PC-9 (cell line): ENCODE results near the gene CAPN9. TPM values are rescaled to one million over a fixed set of nuclear protein-coding genes. Genes with fewer than 3 reads are reported as not detected.

ENCODE experiments used
- BruUV-seq: library from RNA; stranded (reverse); fragments of 400-500 nt; replicated peaks from 2 replicates; lab custom pipeline; 2021; lab: Mats Ljungman, UMichigan
- CTCF ChIA-PET: fragments of 300-600 bp; sonication (Branson Sonifier 250); formaldehyde crosslinking; loops from one replicate; lab custom pipeline; 2022; ENCODE audit warnings: antibody characterized with exemption; lab: Charles Lee
- POLR2A ChIA-PET: fragments of 300-600 bp; sonication (Branson Sonifier 250); formaldehyde crosslinking; loops from one replicate; lab custom pipeline; 2022; ENCODE audit warnings: antibody characterized with exemption; ENCODE audit not compliant: unreplicated experiment; lab: Charles Lee
- DNase-seq, 2 experiments: peaks; one replicate each; pipeline versions ENCODE4 v3.0.0 to v3.0.0-alpha.2; 2015 to 2022; ENCODE audit warnings: mixed read lengths in 1 of 2
- H2AFZ ChIP-seq: fragments of 200-600 bp; sonication (generic); 2 replicates; pipeline ENCODE4 v1.8.1; 2017; ENCODE audit warnings: antibody characterized with exemption
- H3F3A ChIP-seq: fragments of 200-600 bp; sonication (generic); 2 replicates; pipeline ENCODE4 v1.8.1; 2017; ENCODE audit warnings: antibody characterized with exemption, mild to moderate bottlenecking, low read depth; ENCODE audit not compliant: insufficient read depth
- H3K27ac ChIP-seq: fragments of 200-600 bp; sonication (generic); 2 replicates; pipeline ENCODE4 v1.6.1; 2016; ENCODE audit warnings: mixed run types
- H3K27me3 ChIP-seq: fragments of 200-600 bp; sonication (generic); 2 replicates; pipeline ENCODE4 v1.6.1; 2016; ENCODE audit warnings: low read depth, mixed run types; ENCODE audit not compliant: insufficient read depth
- H3K36me3 ChIP-seq: fragments of 200-600 bp; sonication (generic); 2 replicates; pipeline ENCODE4 v1.6.1; 2016; ENCODE audit warnings: low read depth, mixed run types
- H3K4me1 ChIP-seq: fragments of 200-600 bp; sonication (generic); replicated peaks from 2 replicates; pipeline ENCODE4 v1.6.1; 2016; ENCODE audit warnings: mixed run types; ENCODE audit not compliant: insufficient read depth
- H3K4me2 ChIP-seq: fragments of 200-600 bp; sonication (generic); 2 replicates; pipeline ENCODE4 v1.6.1; 2017; ENCODE audit warnings: mixed run types
- H3K4me3 ChIP-seq: fragments of 200-600 bp; sonication (generic); 2 replicates; pipeline ENCODE4 v1.6.1; 2016; ENCODE audit warnings: mixed run types
- H3K79me2 ChIP-seq: fragments of 200-600 bp; sonication (generic); 2 replicates; pipeline ENCODE4 v1.6.1; 2017; ENCODE audit warnings: low read depth, mixed run types
- H3K9me2 ChIP-seq: fragments of 200-600 bp; sonication (generic); 2 replicates; pipeline ENCODE4 v1.8.1; 2017; ENCODE audit warnings: mild to moderate bottlenecking; ENCODE audit not compliant: insufficient read depth
- H3K9me3 ChIP-seq: fragments of 200-600 bp; sonication (generic); 2 replicates; pipeline ENCODE4 v1.8.1; 2016; ENCODE audit warnings: low read depth; ENCODE audit not compliant: insufficient read depth
- H4K20me1 ChIP-seq: fragments of 200-600 bp; sonication (generic); 2 replicates; pipeline ENCODE4 v1.8.1; 2017; ENCODE audit not compliant: insufficient read depth
- EZH2 ChIP-seq: fragments of 200-600 bp; sonication (generic); IDR thresholded peaks from 2 replicates; pipeline ENCODE4 v1.8.0; 2017; ENCODE audit warnings: antibody characterized with exemption, low read depth
- intact Hi-C: fragments of 100-400 bp; cut with micrococcal nuclease; formaldehyde crosslinking; loops from one replicate; pipeline ENCODE4 v1.10.0; 2022; ENCODE audit not compliant: unreplicated experiment
- total RNA-seq: library from RNA; stranded (reverse); gene quantifications from 2 replicates; pipeline ENCODE4 v1.2.3, GENCODE V29; 2021
- TF ChIP-seq, protein P1 (sequence below): fragments of 200-600 bp; sonication (generic); conservative IDR thresholded peaks from 2 replicates; pipeline ENCODE4 v1.6.1; 2017; ENCODE audit warnings: mixed run types, antibody characterized with exemption, mild to moderate bottlenecking, moderate library complexity

Gene CAPN9
- total RNA-seq, 1 experiment from 2014 or later = not detected

DNA sequence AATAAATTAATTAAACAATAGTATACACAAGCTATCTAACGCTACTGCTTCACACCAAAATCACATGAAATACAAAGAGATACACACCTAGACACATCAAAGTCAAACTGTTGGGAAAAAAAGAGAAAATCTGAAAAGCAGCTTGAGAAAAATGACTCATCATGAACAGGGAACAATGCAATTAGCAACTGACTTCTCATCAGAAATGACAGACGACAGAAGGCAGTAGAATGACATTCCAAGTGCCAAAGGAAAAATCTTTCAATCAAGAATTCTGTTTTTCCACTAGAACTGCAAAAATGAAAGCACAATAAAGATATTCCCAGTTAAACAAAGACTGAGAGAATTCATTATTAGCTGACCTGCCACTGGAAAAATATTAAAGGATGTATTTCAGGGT, 57.2 kb downstream of the CAPN9 start:
- intact Hi-C loops = no loop called here
- CTCF ChIA-PET = no interaction called here

DNA sequence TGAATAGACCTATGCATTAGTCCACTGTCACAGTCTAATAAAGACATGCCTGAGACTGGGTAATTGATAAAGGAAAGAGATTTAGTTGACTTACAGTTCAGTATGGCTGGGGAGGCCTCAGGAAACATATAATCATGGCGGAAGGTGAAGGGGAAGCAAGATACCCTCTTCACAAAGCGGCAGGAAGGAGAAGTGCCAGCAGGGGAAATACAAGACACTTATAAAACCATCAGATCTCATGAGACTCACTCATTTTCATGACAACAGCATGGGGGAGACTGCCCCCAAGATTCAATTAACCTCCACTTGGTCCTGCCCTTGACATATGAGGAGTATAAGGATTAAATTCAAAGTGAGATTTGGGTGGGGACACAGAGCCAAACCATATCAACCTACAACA, 59.4 kb downstream of the CAPN9 start:
- Histone ChIP-seq H3K4me3 (no peak overlapping the region), H3K79me2 (no peaks in the 10 kb centered on the region), H2AFZ (no peak overlapping the region), H3K4me1 (no peaks in the 10 kb centered on the region), H3K27me3 (no peaks in the 10 kb centered on the region), H3K4me2 (no peak overlapping the region), H3K36me3 (no peaks in the 10 kb centered on the region), H4K20me1 (no peaks in the 10 kb centered on the region), H3F3A (no peaks in the 10 kb centered on the region), H3K27ac (no peak overlapping the region), H3K9me2 (no peaks in the 10 kb centered on the region), H3K9me3 (no peaks in the 10 kb centered on the region)
- CTCF ChIA-PET = no interaction called here
- TF ChIP-seq, protein P1, sequence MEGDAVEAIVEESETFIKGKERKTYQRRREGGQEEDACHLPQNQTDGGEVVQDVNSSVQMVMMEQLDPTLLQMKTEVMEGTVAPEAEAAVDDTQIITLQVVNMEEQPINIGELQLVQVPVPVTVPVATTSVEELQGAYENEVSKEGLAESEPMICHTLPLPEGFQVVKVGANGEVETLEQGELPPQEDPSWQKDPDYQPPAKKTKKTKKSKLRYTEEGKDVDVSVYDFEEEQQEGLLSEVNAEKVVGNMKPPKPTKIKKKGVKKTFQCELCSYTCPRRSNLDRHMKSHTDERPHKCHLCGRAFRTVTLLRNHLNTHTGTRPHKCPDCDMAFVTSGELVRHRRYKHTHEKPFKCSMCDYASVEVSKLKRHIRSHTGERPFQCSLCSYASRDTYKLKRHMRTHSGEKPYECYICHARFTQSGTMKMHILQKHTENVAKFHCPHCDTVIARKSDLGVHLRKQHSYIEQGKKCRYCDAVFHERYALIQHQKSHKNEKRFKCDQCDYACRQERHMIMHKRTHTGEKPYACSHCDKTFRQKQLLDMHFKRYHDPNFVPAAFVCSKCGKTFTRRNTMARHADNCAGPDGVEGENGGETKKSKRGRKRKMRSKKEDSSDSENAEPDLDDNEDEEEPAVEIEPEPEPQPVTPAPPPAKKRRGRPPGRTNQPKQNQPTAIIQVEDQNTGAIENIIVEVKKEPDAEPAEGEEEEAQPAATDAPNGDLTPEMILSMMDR = no peak
- no peak for TF ChIP-seq EZH2
- BruUV-seq = no TSS peak
- intact Hi-C loops = no loop called here
- no peak for DNase-seq
- POLR2A ChIA-PET = no interaction called here

More for the DNA sequence above, 57.2 kb downstream of the CAPN9 start:
- Histone ChIP-seq H3K27ac (no peak overlapping the region), H3K36me3 (no peaks in the 10 kb centered on the region), H3K9me2 (no peaks in the 10 kb centered on the region), H3F3A (no peaks in the 10 kb centered on the region), H2AFZ (no peak overlapping the region), H3K4me1 (no peaks in the 10 kb centered on the region), H3K79me2 (no peaks in the 10 kb centered on the region), H3K4me3 (no peak overlapping the region), H4K20me1 (no peaks in the 10 kb centered on the region), H3K4me2 (no peak overlapping the region), H3K27me3 (no peaks in the 10 kb centered on the region), H3K9me3 (no peaks in the 10 kb centered on the region)
- no TSS peak for BruUV-seq
- POLR2A ChIA-PET = no interaction called here
- TF ChIP-seq, protein P1 = no peak
- TF ChIP-seq EZH2 = no peak
- no peak for DNase-seq

DNA sequence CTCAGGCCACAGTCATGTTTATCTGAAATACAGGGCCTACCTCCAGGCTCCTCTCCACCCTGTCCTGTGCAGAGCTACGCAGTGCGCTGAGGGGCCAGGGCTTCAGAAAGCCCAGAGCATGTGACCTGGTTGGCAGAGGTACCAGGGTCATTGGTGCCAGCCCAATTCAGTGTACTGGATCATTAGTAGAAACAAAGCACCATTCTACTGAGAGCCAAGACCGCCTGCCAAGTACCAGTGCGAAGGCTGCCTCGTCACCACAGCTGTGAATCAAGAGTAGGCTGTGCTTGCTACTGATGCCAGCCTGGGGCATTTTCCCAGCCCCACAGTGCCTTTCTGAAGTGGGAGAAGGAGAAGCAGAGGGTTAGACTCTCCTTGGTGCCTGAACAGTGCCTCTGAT, 59.8 kb downstream of the CAPN9 start:
- no peaks in the 10 kb centered on the region for H3F3A ChIP-seq
- H3K4me3 ChIP-seq = no peak overlapping the region
- H3K4me2 ChIP-seq = no peak overlapping the region
- no peak overlapping the region for H2AFZ ChIP-seq
- H3K79me2 ChIP-seq = no peaks in the 10 kb centered on the region
- CTCF ChIA-PET = no interaction called here
- TF ChIP-seq, protein P1 = no peak
- TF ChIP-seq EZH2 = no peak
- no peaks in the 10 kb centered on the region for H4K20me1 ChIP-seq
- no peaks in the 10 kb centered on the region for H3K9me2 ChIP-seq
- intact Hi-C loops = no loop called here
- H3K27ac ChIP-seq = no peak overlapping the region
- POLR2A ChIA-PET = no interaction called here
- no peak for DNase-seq
- no peaks in the 10 kb centered on the region for H3K4me1 ChIP-seq
- no TSS peak for BruUV-seq
- H3K36me3 ChIP-seq = no peaks in the 10 kb centered on the region
- H3K27me3 ChIP-seq = no peaks in the 10 kb centered on the region
- no peaks in the 10 kb centered on the region for H3K9me3 ChIP-seq
